Gastroesophageal sphincter (tissue), 4 donors: Measurements from ENCODE around the gene CCSER1. TPM values are rescaled to one million over a fixed set of nuclear protein-coding genes. Genes with fewer than 3 reads are reported as not detected.

Experiments used
- ATAC-seq: fragments of 150-250 bp; one replicate; pipeline ENCODE4 v1.9.1; 2016; ENCODE audit warnings: mild to moderate bottlenecking, moderate library complexity
- H3K27ac ChIP-seq, 4 donors: fragments of 200-600 bp; sonication (generic) in 3 of 4; 1 replicate in 3 of 4; 2 replicates in 1 of 4; pipeline ENCODE4 v1.5.1; 2016 to 2019
- H3K27me3 ChIP-seq: fragments of 200-600 bp; sonication (generic); one replicate; pipeline ENCODE4 v1.5.1; 2019
- H3K36me3 ChIP-seq, 2 donors: fragments of 200-600 bp; sonication (generic); one replicate each; pipeline ENCODE4 v1.5.1; 2019; ENCODE audit warnings: control low read depth in 1 of 2
- H3K4me1 ChIP-seq, 3 donors: fragments of 200-600 bp; sonication (generic); 1 replicate in 2 of 3; 2 replicates in 1 of 3; pipeline ENCODE4 v1.5.1; 2016 to 2019; ENCODE audit warnings: control low read depth in 2 of 3
- H3K4me3 ChIP-seq, 2 donors: fragments of 200-600 bp; sonication (generic); one replicate each; pipeline ENCODE4 v1.5.1; 2019; ENCODE audit warnings: mild to moderate bottlenecking in 1 of 2, moderate library complexity in 1 of 2
- H3K9me3 ChIP-seq, 3 donors: fragments of 200-600 bp; sonication (generic); one replicate each; pipeline ENCODE4 v1.5.1; 2017 to 2019; ENCODE audit warnings: control low read depth in 2 of 3
- CTCF ChIP-seq, 4 experiments: fragments of 200-600 bp in 2 of 4; fragments of 450-650 bp in 2 of 4; sonication (generic) in 1 of 4; IDR thresholded peaks; one replicate each; pipeline ENCODE4 v1.5.1; 2017 to 2019; ENCODE audit warnings: antibody characterized with exemption in 4 of 4, mild to moderate bottlenecking in 2 of 4, moderate library complexity in 2 of 4
- EP300 ChIP-seq: sonication (generic); formaldehyde crosslinking; IDR thresholded peaks from one replicate; pipeline ENCODE4 v1.6.1; 2017; ENCODE audit warnings: antibody characterized with exemption, mild to moderate bottlenecking
- POLR2A ChIP-seq, 2 donors: fragments of 450-650 bp; IDR thresholded peaks; one replicate each; pipeline ENCODE4 v1.6.1; 2017; ENCODE audit warnings: antibody characterized with exemption in 2 of 2, mild to moderate bottlenecking in 2 of 2, moderate library complexity in 1 of 2
- POLR2AphosphoS5 ChIP-seq: sonication (generic); formaldehyde crosslinking; IDR thresholded peaks from one replicate; pipeline ENCODE4 v1.6.1; 2017; ENCODE audit warnings: antibody characterized with exemption
- WGBS, 2 donors: methylation state at CpG; one replicate each; pipeline ENCODE4 v1.1.5; 2018; ENCODE audit warnings: low coverage in 1 of 2; 5-methylcytosine and 5-hydroxymethylcytosine counted together
- total RNA-seq, 4 donors: library from RNA; depleted of rRNA; stranded (reverse); fragments of >200 nt; gene quantifications; one replicate each; pipeline ENCODE4 v1.1.0, GENCODE V29; 2016

CCSER1 gene
- total RNA-seq, 4 donors from 2014 or later, result 2.4 to 9.3 (median 4.6) TPM

GRCh38 chr4:90960840-90961239, 833.6 kb downstream of the CCSER1 start:
- Histone ChIP-seq H3K9me3 (no peaks in the 10 kb centered on the region), H3K27me3 (no peaks in the 10 kb centered on the region), H3K4me1 (no peaks in the 10 kb centered on the region), H3K27ac (no peak overlapping the region), H3K4me3 (no peak overlapping the region), H3K36me3 (no peaks in the 10 kb centered on the region)
- ATAC-seq, result no peak
- WGBS, 2 donors, result 88 to 100% methylated on average over 1 of the region's 1 CpG
- TF ChIP-seq EP300 (no peak), POLR2A (IDR thresholded peaks at IDR 0.05) (no peak), POLR2AphosphoS5 (no peak), CTCF (IDR thresholded peaks at IDR 0.05) (no peak)

- 75 to 86% methylated on average over 2 of the region's 2 CpGs for WGBS, 2 donors
- H3K4me1 ChIP-seq, result no peaks in the 10 kb centered on the region
- H3K27ac ChIP-seq, result no peak overlapping the region
- no peaks in the 10 kb centered on the region for H3K9me3 ChIP-seq
- H3K4me3 ChIP-seq, result no peak overlapping the region
- no peaks in the 10 kb centered on the region for H3K27me3 ChIP-seq
- H3K36me3 ChIP-seq, result no peaks in the 10 kb centered on the region
- no peak for ATAC-seq
- TF ChIP-seq POLR2AphosphoS5 (no peak), POLR2A (IDR thresholded peaks at IDR 0.05) (no peak), EP300 (no peak), CTCF (IDR thresholded peaks at IDR 0.05) (no peak)
Measured at GRCh38 chr4:90970021-90970420, 842.8 kb downstream of the CCSER1 start.

GRCh38 chr4:90977726-90978125, 850.5 kb downstream of the CCSER1 start:
- no peak overlapping the region for H3K27ac ChIP-seq
- TF ChIP-seq CTCF (IDR thresholded peaks at IDR 0.05), result no peak
- TF ChIP-seq POLR2AphosphoS5, result no peak
- TF ChIP-seq EP300, result no peak
- H3K9me3 ChIP-seq, result no peaks in the 10 kb centered on the region
- WGBS, 2 donors, result 84 to 91% methylated on average over 3 of the region's 3 CpGs
- no peak for ATAC-seq
- H3K4me3 ChIP-seq, result no peak overlapping the region
- no peaks in the 10 kb centered on the region for H3K4me1 ChIP-seq
- no peaks in the 10 kb centered on the region for H3K27me3 ChIP-seq
- H3K36me3 ChIP-seq, result no peaks in the 10 kb centered on the region

GRCh38 chr4:90979556-90979955, 852.4 kb downstream of the CCSER1 start:
- Histone ChIP-seq H3K36me3 (no peaks in the 10 kb centered on the region), H3K4me3 (no peak overlapping the region), H3K4me1 (no peaks in the 10 kb centered on the region), H3K27ac (no peak overlapping the region), H3K9me3 (no peaks in the 10 kb centered on the region), H3K27me3 (no peaks in the 10 kb centered on the region)
- 94 to 100% methylated on average over 3 to 6 of the region's 6 CpGs for WGBS, 2 donors
- no peak for ATAC-seq
- TF ChIP-seq EP300 (no peak), POLR2A (IDR thresholded peaks at IDR 0.05) (no peak), POLR2AphosphoS5 (no peak), CTCF (IDR thresholded peaks at IDR 0.05) (no peak)

- H3K27ac ChIP-seq, result no peak overlapping the region
- H3K36me3 ChIP-seq, result no peaks in the 10 kb centered on the region
- H3K4me1 ChIP-seq, result no peaks in the 10 kb centered on the region
- TF ChIP-seq EP300 (no peak), POLR2AphosphoS5 (no peak)
- H3K9me3 ChIP-seq, result no peaks in the 10 kb centered on the region
- no peak overlapping the region for H3K4me3 ChIP-seq
- 64 to 92% methylated on average over 2 of the region's 2 CpGs for WGBS, 2 donors
- no peak for ATAC-seq
- no peaks in the 10 kb centered on the region for H3K27me3 ChIP-seq
Measured at GRCh38 chr4:90982813-90983212, 855.6 kb downstream of the CCSER1 start.
